ENCODE measurements around the gene RBBP5. TPM values are rescaled to one million over a fixed set of nuclear protein-coding genes. Genes with fewer than 3 reads are reported as not detected.

The RBBP5 gene
- total and polyA plus RNA-seq, 7 donors, result 6.8 to 28.9 (median 12.3) TPM

GRCh38 chr1:205037539-205037938 is 84.2 kb downstream of the RBBP5 start:
- no peak overlapping the region for H3K27ac ChIP-seq
- WGBS, 3 donors, result 44 to 54% (median 44%) methylated on average over 9 of the region's 9 CpGs

More at GRCh38 chr1:205037539-205037938, 84.2 kb downstream of the RBBP5 start:
- Histone ChIP-seq H3K4me3 (no peak overlapping the region), H3K27me3 (ENCODE audit: insufficient read depth in 3 of 3, low read length in 2 of 3) (peaks cover 0 to 13% (median 5%) of the 10 kb centered on the region in 3 donors), H3K9me3 (no peaks in the 10 kb centered on the region), H3K36me3 (ENCODE audit: insufficient read depth in 1 of 2, low read depth in 1 of 2) (no peaks in the 10 kb centered on the region), H3K4me1 (no peaks in the 10 kb centered on the region)
- TF ChIP-seq CTCF (IDR thresholded peaks at IDR 0.05), result no peak
- intact Hi-C loops (cut with DNase I), result no loop called here
- ATAC-seq (no peak), DNase-seq (no peak)

Other genes starting within 250 kb of the RBBP5 start
- under 1 TPM in 1 of 4 donors, not detected in 3; 0.06 TPM for gene CNTN2, start 78.8 kb downstream of the RBBP5 start, total RNA-seq
- under 1 TPM in 2 of 3 donors, not detected in 1; 0.01 to 0.05 TPM for gene CNTN2, start 78.8 kb downstream of the RBBP5 start, polyA plus RNA-seq
- gene TMEM81, start 37.5 kb downstream of the RBBP5 start, total RNA-seq, result 1 to 10 TPM; 3.1 to 6.1 (median 3.6) TPM
- 10 to 100 TPM in 1 of 3 donors, 1 to 10 TPM in 2; 3.9 to 15.2 (median 7.9) TPM for gene TMEM81, start 37.5 kb downstream of the RBBP5 start, polyA plus RNA-seq
- 10 to 100 TPM in 3 of 4 donors, 1 to 10 TPM in 1; 10.0 to 22.6 (median 13.9) TPM for gene DSTYK, start 89.7 kb upstream of the RBBP5 start, total RNA-seq
- gene DSTYK, start 89.7 kb upstream of the RBBP5 start, polyA plus RNA-seq, result 10 to 100 TPM in 1 of 3 donors, 1 to 10 TPM in 2; 2.3 to 19.3 (median 5.2) TPM
- gene TMCC2, start 106.0 kb upstream of the RBBP5 start, total RNA-seq, result 10 to 100 TPM in 1 of 4 donors, 1 to 10 TPM in 3; 3.4 to 21.4 (median 6.9) TPM
- gene TMCC2, start 106.0 kb upstream of the RBBP5 start, polyA plus RNA-seq, result 10 to 100 TPM in 1 of 3 donors, 1 to 10 TPM in 1, under 1 TPM in 1; 0.66 to 17.5 (median 4.3) TPM
- 1 to 10 TPM in 3 of 4 donors, under 1 TPM in 1; 0.55 to 1.3 (median 1.2) TPM for gene NUAK2, start 199.8 kb upstream of the RBBP5 start, total RNA-seq
- under 1 TPM; 0.20 to 0.48 (median 0.22) TPM for gene NUAK2, start 199.8 kb upstream of the RBBP5 start, polyA plus RNA-seq
- not detected for gene KLHDC8A, start 234.9 kb upstream of the RBBP5 start, total RNA-seq
- gene KLHDC8A, start 234.9 kb upstream of the RBBP5 start, polyA plus RNA-seq, result under 1 TPM; 0.01 to 0.24 (median 0.03) TPM

Measured in psoas muscle (tissue), 8 donors.